GM10266 (cell line): ENCODE measurements around the gene ATG7.
"Not testable (repeated sequence)": the region's sequence is repeated elsewhere in the genome, so short reads cannot be mapped to it uniquely, and the experiment has no call there.

ENCODE experiments used
- DNase-seq: peaks from one replicate; pipeline ENCODE4 v3.0.0; 2012; ENCODE audit errors: extremely low spot score
- CTCF ChIP-seq: IDR thresholded peaks from 2 replicates; pipeline ENCODE4 v1.5.1; 2012; ENCODE audit warnings: mild to moderate bottlenecking, low read depth; ENCODE audit not compliant: control insufficient read depth, insufficient read depth; ENCODE audit errors: missing control alignments

The ATG7 gene

GRCh38 chr3:11431319-11431718 is 159.1 kb downstream of the ATG7 start:
- no peak for DNase-seq
- no peak for TF ChIP-seq CTCF

- DNase-seq: no peak
- TF ChIP-seq CTCF: no peak
Observed at GRCh38 chr3:11434017-11434526, 161.9 kb downstream of the ATG7 start.

- no peak for TF ChIP-seq CTCF
- no peak for DNase-seq
Observed at GRCh38 chr3:11434563-11435096, 162.4 kb downstream of the ATG7 start.

- no peak for TF ChIP-seq CTCF
- DNase-seq: no peak
Observed at GRCh38 chr3:11435440-11436165, 163.4 kb downstream of the ATG7 start.

GRCh38 chr3:11436775-11437174 is 164.6 kb downstream of the ATG7 start:
- no peak for DNase-seq
- TF ChIP-seq CTCF: no peak

GRCh38 chr3:11437506-11437905 is 165.3 kb downstream of the ATG7 start:
- no peak for TF ChIP-seq CTCF
- no peak for DNase-seq

GRCh38 chr3:11438646-11439045 is 166.4 kb downstream of the ATG7 start:
- TF ChIP-seq CTCF: no peak
- no peak for DNase-seq

- not testable (repeated sequence) for DNase-seq
Observed at GRCh38 chr3:11441346-11441745, 169.1 kb downstream of the ATG7 start.
